GM21447 (cell line): ENCODE results near the gene MFSD12.

ENCODE experiments used
- ATAC-seq: cut with Tn5 transposase; IDR thresholded peaks from one replicate; pipeline ENCODE4 v1.9.1; 2021; ENCODE audit not compliant: unreplicated experiment

Gene MFSD12

DNA sequence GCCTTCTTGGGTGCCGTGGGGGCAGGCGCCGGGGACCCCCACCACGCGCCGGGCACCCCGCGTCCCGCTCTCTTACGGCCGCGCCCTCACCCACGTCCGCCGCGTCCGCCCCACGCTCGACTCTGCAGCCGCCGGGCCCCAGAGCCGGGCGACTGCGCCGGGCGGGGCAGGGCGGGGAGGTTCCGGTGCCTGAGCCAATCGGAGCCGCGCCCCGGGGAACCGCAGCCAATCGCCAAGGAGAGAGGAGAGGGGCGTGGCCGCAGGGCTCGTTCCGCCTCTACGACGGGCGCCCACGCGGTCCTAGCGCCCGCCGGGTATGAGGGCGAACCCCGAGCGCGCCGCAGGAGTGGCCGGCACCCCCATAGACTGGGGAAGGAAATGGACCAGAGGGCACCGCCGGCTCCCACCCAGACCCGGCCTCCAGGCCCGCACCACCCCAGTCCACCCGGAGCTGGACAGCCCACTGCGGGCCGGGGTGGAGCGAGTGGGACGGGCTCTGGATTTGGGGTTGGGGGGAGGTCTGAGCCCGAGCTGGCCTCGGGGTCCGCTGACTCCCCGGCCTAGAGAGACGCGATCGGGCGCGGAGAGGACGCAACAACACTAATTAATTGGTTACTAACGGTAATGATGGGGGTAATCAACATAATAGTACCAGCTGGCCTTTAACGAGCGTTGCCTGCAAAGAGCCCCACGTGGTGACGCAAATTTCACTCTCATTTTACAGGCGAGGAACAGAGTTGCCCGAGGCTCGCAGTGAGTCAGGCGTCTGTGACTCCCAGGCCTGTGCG, at the start of gene MFSD12:
TSS of gene MFSD12 (minus strand) at position 126 of the 788 bp plus-strand sequence. CDS start 183 bp downstream, outside the sequence.
- ATAC-seq = peak; percentile 72

DNA sequence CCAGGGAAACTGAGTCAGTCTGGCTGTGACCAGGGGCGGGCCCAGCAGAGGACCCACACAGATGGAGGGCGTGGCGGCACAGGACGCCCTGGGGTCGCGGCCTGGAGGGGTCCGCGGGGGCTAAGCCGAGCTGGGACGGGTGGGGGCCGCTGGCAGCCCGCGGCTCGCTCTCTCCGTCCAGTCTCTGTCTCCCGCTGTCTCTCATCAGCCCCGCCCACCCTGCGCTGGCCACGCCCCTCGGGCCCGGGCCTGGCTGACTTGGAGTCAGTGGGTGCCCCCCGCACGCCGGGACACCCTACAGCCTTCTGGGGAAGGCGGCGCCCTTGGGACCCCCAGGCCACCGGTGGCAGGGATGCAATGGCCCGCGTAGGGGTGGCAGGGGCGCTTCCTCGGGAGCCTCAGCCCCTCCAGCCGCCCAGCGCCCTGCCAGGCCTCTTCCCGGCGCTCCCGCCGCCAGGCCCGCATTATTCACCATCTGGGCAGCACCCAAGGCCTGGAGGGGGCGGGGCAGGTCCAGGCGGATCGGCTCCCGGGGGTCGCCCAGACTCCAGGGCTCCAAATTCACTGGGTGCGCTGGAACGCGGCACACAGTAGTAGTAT, 49.4 kb upstream of the MFSD12 start, which contains the start of gene TBXA2R:
TSS of gene TBXA2R (minus strand) at position 186 of the 600 bp plus-strand sequence. CDS start 6,241 bp downstream, outside the sequence.
- ATAC-seq = no peak

GRCh38 chr19:3606174-3606689, 48.8 kb upstream of the MFSD12 start:
- ATAC-seq = no peak

GRCh38 chr19:3605770-3606169, 48.4 kb upstream of the MFSD12 start:
- no peak for ATAC-seq

DNA sequence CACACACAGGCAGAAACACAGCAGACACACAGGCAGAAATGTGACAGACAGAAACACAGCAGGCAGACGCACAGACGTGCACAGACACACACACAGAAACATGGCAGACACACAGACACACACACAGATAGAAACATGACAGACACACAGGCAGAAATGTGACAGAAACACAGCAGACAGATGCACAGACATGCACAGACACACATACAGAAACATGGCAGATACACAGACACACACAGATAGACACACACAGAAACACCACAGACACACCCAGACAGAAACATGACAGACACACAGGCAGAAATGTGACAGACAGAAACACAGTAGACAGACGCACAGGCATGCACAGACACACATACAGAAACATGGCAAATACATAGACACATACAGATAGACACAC, 48.0 kb upstream of the MFSD12 start:
- ATAC-seq = no peak

GRCh38 chr19:3604987-3605343, 47.6 kb upstream of the MFSD12 start:
- no peak for ATAC-seq

DNA sequence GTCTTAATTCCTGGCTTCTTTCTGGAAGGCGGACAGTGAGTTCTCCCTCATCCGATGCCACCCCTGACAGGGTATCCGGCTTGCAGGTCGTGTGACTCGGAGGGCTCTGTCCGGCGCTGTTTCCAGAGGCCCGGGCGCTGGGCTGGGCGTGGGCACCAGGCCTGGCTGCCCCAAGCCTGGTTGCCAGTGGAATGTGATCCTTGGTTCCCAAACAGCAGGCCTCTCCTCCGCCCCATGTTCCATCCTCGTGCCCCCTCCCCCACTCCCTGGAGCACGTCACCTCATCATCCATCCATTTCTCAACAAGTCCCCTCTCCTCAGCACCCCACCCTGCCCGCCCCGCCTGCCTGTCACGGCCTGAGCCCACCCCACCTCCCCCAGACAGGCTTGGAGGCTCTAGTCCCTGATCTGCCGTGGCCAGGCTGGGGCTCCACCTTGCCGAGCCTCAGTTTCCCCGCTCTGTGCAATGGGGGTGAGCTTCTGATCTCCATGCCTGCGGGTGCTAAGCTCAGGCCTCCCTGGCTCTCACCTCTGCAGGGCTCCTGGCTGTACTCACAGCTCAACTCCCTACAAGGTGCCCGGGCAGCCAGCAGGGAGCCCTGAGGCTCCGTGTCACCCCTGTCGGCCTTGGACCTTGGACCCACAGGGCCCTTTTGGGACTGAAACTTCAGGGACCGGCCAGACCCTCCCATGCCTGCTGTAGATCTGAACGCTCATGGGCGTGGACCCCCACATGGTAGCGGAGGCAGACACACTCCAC, 47.0 kb upstream of the MFSD12 start:
- ATAC-seq = no peak

DNA sequence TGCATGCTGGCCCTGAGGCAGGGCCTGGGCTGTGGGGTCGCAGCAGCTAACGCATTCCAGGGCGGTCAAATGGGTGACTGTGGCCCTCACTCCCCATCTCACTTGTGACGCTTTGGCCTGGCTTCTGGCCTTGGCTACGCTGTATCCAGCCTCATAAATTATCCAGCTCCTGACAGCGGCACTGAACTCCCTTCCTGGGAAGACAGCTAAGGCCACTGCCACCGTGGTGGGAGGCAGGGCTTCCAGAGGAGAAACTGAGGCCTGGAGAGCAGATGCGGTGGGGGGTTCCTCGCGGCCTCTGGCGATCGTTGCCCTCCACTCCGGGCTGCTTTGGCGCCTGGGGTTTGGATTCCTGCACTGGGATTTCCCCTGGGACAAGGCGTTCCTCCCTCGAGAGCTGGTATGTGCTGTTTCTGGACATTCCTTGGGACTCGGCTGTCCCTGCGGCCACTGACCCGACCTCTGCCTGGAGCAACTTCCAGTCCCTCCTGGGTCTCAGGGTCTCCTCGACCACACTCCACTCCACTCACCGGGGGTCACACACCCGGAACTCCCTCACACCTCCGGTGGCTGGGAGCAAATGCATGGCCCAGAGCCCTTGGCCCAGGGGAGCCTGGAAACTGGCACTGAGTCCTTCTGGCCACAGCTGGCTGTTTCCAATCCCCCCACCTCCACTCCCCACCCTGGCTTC, 45.9 kb upstream of the MFSD12 start:
- no peak for ATAC-seq

GRCh38 chr19:3601021-3601420, 43.6 kb upstream of the MFSD12 start:
- ATAC-seq = no peak

DNA sequence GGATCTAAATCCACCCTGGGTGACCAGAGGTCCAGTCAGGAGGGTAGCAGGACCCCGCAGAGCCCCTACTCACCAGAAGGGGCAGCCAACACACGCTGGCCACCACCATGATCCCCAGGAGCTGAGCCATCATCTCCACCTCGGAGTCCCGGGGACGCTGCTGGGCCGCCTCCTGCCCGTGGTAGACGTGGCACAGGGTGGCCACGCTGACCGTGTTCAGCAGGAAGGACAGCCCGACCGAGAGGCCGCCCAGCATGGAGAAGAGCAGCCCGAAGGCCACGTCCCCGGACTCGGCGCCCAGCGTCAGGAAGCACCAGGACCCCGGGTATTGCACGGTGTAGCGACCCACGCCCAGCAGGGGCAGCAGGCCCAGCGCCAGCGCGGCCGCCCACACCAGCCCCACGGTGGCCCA, 42.4 kb upstream of the MFSD12 start:
- no peak for ATAC-seq

DNA sequence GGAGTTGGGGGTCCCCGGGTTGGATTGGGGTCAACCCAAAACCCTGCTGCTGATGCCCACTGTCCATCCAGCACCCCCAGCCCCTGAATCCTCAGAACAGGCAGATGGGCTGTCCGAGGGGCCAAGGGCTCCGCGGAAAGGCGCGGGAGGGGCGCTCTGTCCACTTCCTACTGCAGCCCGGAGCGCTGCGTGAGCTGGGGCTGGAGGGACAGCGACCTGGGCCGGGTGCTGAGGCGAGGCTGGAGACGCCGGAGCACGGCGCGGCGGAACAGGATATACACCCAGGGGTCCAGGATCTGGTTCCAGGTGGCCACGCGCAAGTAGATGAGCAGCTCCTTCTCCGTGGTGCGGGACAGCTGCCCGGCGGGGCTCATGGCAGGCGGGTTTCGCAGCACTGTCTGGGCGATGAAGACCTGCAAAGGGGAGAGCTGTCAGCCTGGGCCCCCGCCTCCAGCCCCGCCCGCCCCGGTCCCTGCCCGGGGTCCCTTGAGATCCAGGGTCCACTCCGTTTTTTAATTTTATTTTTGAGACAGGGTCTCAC, 38.2 kb upstream of the MFSD12 start:
- no peak for ATAC-seq

DNA sequence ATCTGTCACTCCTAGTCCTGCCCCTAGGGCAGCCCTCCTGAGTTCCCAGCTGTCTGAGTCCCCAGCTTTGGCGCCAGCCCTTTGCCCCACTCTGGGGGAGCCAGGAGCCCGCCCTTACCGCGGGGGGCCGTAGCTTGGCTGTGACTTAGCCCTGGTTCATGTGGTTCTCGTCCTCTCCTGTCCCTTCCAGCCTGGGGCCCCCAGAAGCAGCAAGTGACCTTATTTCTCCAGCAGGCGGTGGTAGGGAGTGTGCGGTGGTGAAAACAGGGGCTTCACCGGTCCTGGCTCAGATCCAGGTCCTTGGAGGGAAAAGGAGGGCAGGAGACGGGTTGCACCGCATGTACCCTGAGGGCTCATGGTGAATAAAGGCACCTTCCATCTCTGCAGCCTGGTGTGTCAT, 35.8 kb upstream of the MFSD12 start:
- ATAC-seq = no peak

DNA sequence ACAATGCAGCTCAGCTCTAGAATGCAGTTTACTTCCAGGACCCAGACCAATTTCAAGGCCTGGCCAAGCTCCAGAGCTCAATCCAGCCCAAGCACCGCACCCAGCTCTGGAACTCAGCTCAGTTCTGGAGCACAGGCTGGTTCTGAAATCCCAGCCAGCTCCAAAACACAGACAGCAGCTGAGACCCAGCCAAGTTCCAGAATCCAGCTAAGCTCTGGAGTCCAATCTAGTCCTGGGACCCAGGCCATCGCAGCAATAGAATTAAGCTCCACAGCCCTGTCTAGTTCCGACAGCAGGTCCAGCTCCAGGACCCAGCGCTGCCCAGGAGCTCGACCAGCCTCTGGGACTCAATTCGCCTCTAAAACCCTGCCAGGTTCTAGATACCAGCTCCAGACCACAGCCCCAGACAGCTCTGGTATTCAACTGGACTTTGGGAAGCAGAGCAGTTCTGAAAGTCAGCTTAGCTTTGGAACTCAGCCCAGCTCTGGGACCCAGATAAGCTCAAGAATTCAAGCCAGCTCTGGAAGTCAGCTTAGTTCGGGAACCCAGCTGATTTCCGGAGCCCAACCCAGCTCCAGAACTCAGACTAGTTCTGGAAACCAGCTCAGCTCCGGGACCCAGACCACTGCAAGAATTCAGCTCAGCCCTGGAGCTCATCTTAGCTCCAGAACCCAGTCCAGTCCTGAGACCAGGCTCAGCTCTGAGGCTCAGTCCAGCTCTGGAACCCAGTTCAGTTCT, 34.7 kb upstream of the MFSD12 start:
- no peak for ATAC-seq

DNA sequence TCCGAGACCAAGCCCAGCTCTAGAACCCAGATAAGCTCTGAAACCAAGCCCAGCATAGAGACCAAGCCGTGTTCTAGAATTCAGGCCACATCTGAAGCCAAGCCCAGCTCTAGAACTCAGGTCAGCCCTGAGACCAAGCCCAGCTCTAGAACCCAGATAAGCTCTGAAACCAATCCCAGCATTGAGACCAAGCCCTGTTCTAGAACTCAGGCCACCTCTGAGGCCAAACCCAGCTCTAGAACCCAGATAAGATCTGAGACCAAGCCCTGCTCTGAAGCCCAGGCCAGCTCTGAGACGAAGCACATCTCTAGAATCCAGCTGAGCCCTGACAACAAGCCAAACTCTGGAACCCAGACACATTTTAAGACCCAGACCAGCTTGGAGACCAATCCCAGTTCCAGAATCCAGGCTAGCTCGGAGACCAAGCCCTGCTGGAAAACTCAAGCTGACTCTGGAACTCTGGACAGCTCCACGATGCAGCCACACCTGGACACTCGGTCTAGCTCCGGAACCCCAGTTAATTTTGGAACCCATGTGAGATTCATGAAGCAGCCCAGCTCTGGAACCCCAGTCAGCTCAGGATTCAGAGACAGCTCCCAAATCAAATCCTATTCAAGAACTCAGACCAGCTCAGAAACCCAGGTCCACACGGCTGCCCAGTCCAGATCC, 33.7 kb upstream of the MFSD12 start:
- ATAC-seq = no peak

DNA sequence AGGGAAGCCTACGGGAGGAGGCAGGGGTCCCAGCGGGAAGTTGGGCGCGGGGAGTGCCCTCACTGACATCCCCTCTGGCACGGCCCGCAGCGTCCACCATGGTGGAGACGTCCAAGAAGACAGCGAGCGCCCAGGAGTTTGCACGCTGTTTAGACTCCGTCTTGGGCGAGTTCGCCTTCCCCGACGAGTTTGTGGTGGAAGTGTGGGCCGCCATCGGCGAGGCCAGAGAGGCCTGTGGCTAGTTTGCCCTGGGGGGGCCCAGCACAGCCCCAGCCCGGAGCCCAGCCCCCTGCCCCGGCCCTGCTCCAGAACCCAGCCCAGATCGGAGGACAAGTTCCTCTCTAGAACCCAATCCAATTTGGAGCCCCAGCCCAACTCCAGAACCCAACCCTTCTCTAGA, 32.6 kb upstream of the MFSD12 start:
- ATAC-seq = no peak

DNA sequence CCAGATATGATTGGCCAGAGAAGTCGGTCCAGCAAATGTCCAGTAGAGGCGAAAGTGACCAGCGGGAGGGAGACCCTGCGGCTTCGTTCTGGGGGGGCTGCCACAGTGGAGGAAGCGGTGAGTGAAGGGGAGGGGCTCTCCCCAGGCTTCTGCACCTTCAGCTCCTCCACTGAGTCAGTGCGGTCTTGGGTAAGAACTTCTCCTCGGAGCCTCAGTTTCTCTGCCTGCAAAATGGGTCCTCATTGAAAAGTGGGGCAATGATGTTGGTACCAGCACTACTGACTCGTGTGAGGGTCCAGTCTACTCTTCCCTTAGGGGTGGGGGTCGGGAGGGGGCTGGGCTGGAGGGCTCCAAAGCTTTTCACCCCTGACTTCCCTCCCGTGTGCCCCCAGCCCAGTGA, 32.1 kb upstream of the MFSD12 start:
- no peak for ATAC-seq

DNA sequence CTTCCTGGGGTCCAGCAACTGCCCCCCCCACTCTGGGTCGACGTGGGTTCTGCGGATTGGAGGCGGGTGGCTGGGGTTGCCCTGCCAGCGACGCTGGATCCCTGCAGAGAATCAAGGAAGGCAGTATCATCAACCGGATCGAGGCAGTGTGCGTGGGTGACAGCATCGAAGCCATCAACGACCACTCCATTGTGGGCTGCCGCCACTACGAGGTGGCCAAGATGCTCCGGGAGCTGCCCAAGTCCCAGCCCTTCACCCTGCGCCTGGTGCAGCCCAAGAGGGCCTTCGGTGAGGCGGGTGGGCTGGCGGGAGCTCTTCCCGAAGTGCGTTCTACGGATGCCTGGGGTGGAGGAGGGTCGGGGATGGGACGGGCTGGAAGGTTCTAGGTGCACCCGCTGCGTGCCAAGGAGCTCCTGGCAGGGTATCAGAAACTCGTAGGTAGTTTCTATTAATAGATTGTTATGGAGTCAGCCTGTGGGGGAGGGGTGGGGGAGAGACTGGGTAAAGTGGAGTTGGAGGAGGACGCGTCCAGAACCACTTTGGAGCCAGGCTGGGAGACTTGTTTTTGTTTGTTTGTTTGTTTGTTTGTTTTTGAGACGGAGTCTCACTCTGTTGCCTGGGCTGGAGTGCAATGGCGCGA, 29.4 kb upstream of the MFSD12 start:
- no peak for ATAC-seq

GRCh38 chr19:3586127-3586626, 28.8 kb upstream of the MFSD12 start:
- ATAC-seq = no peak
